GM12878 (cell line): ENCODE measurements around the gene TUBGCP3. TPM values are rescaled to one million over a fixed set of nuclear protein-coding genes. Genes with fewer than 3 reads are reported as not detected.

Experiments used
- ATAC-seq: fragments of 200-7000 bp; cut with Tn5 transposase; 3 replicates; pipeline ENCODE4 v1.9.1; 2020; ENCODE audit warnings: mild to moderate bottlenecking, moderate library complexity
- BruUV-seq: library from RNA; stranded (reverse); fragments of 400-500 nt; replicated peaks from 2 replicates; lab custom pipeline; 2021; lab: Mats Ljungman, UMichigan
- CTCF ChIA-PET: fragments of 300-600 bp; sonication (Branson Sonifier 250); formaldehyde crosslinking; extraction: SDS; loops from one replicate; lab custom pipeline; 2021; ENCODE audit warnings: inconsistent platforms; lab: Yijun Ruan, JAX
- POLR2A ChIA-PET: fragments of 350-600 bp; formaldehyde crosslinking; extraction: SDS; loops from one replicate; lab custom pipeline; 2021; ENCODE audit warnings: inconsistent platforms; lab: Charles Lee
- RAD21 ChIA-PET: fragments of 300-600 bp; sonication (Branson Sonifier 250); formaldehyde crosslinking; loops from one replicate; lab custom pipeline; 2023; ENCODE audit warnings: antibody characterized with exemption; ENCODE audit not compliant: unreplicated experiment; lab: Charles Lee
- SMC1A ChIA-PET: fragments of 300-600 bp; sonication (Branson Sonifier 250); formaldehyde crosslinking; loops from one replicate; lab custom pipeline; 2023; ENCODE audit not compliant: unreplicated experiment, uncharacterized antibody; lab: Charles Lee
- DNase-seq: peaks from one replicate; pipeline ENCODE4 v3.0.0-alpha.2; 2011; ENCODE audit warnings: low read depth, low spot score
- FAIRE-seq: peaks from 3 replicates; lab custom pipeline; 2011; peaks lifted over from hg19 to GRCh38; lab: Jason Lieb, UNC
- H2AFZ ChIP-seq: 2 replicates; pipeline ENCODE4 v1.6.0; 2011; ENCODE audit warnings: low read depth, low read length, control low read depth; ENCODE audit not compliant: control insufficient read depth
- H3K27ac ChIP-seq: 2 replicates; pipeline ENCODE4 v1.5.1; 2011; ENCODE audit warnings: control low read depth; ENCODE audit not compliant: control insufficient read depth, insufficient read depth
- H3K27me3 ChIP-seq, 2 experiments: replicated peaks in 1 of 2; 2 replicates each; pipeline versions ENCODE4 v1.6.0 to v1.6.1; 2011; ENCODE audit warnings: low read length in 1 of 2; ENCODE audit not compliant: control insufficient read depth in 2 of 2, insufficient read depth in 2 of 2
- H3K36me3 ChIP-seq, 2 experiments: 2 replicates each; pipeline ENCODE4 v1.5.1; 2011; ENCODE audit warnings: low read length in 1 of 2; ENCODE audit not compliant: control insufficient read depth in 2 of 2, insufficient read depth in 2 of 2
- H3K4me1 ChIP-seq: 2 replicates; pipeline ENCODE4 v1.6.1; 2011; ENCODE audit warnings: mild to moderate bottlenecking, low read length, moderate library complexity, mixed read lengths; ENCODE audit not compliant: control insufficient read depth, insufficient read depth
- H3K4me2 ChIP-seq: 2 replicates; pipeline ENCODE4 v1.6.0; 2011; ENCODE audit warnings: control low read depth; ENCODE audit not compliant: control insufficient read depth, insufficient read depth
- H3K4me3 ChIP-seq: fragments of 200-600 bp; sonication (generic); 2 replicates; pipeline ENCODE4 v1.5.1; 2016
- H3K79me2 ChIP-seq: 2 replicates; pipeline ENCODE4 v1.6.0; 2011; ENCODE audit warnings: low read length; ENCODE audit not compliant: control insufficient read depth, insufficient read depth
- H3K9ac ChIP-seq: 2 replicates; pipeline ENCODE4 v1.8.0; 2011; ENCODE audit warnings: low read length, control low read depth, mixed read lengths; ENCODE audit not compliant: control insufficient read depth, insufficient read depth
- H3K9me3 ChIP-seq: replicated peaks from 3 replicates; pipeline ENCODE4 v1.5.1; 2011; ENCODE audit warnings: mild to moderate bottlenecking, low read length; ENCODE audit not compliant: control insufficient read depth, insufficient read depth
- H4K20me1 ChIP-seq: 2 replicates; pipeline ENCODE4 v1.6.0; 2011; ENCODE audit not compliant: control insufficient read depth, insufficient read depth
- ATF3 ChIP-seq: IDR thresholded peaks from 2 replicates; pipeline ENCODE4 v1.6.1; 2011; ENCODE audit warnings: low read depth, mild to moderate bottlenecking, low read length, moderate library complexity, borderline replicate concordance; ENCODE audit errors: extremely low read depth
- BHLHE40 ChIP-seq, 2 experiments: fragments of 450-650 bp in 1 of 2; IDR thresholded peaks; 2 replicates each; pipeline ENCODE4 v1.6.1; 2011 to 2017; ENCODE audit warnings: low read depth in 2 of 2, borderline replicate concordance in 1 of 2, improper control_type of control experiment in 1 of 2, low read length in 1 of 2, mild to moderate bottlenecking in 1 of 2
- FOS ChIP-seq: IDR thresholded peaks from 3 replicates; pipeline ENCODE4 v1.6.1; 2011; ENCODE audit warnings: borderline replicate concordance; ENCODE audit not compliant: insufficient read length; ENCODE audit errors: extremely low read depth
- IRF3 ChIP-seq: fragments of 450-650 bp; IDR thresholded peaks from 2 replicates; pipeline ENCODE4 v1.6.1; 2014; ENCODE audit warnings: mild to moderate bottlenecking
- KAT2A ChIP-seq: conservative IDR thresholded peaks from 2 replicates; pipeline ENCODE4 v1.6.1; 2011; ENCODE audit warnings: low read depth, low read length; ENCODE audit not compliant: control insufficient read depth
- NFYA ChIP-seq: IDR thresholded peaks from 2 replicates; pipeline ENCODE4 v1.6.1; 2011; ENCODE audit warnings: low read depth, mild to moderate bottlenecking, low read length, improper control_type of control experiment, borderline replicate concordance
- PKNOX1 ChIP-seq: fragments of 450-650 bp; IDR thresholded peaks from 2 replicates; pipeline ENCODE4 v1.6.1; 2016; ENCODE audit warnings: mild to moderate bottlenecking
- SIN3A ChIP-seq: IDR thresholded peaks from 2 replicates; pipeline ENCODE4 v1.6.1; 2012; ENCODE audit warnings: low read depth, low read length, improper control_type of control experiment
- SREBF2 ChIP-seq: IDR thresholded peaks from 2 replicates; pipeline ENCODE4 v1.6.1; 2012; ENCODE audit warnings: mild to moderate bottlenecking, low read length
- SUPT20H ChIP-seq: IDR thresholded peaks from 2 replicates; pipeline ENCODE4 v1.6.1; 2011; ENCODE audit warnings: low read depth, mild to moderate bottlenecking, low read length, moderate library complexity, borderline replicate concordance; ENCODE audit not compliant: control insufficient read depth
- TAF1 ChIP-seq: IDR thresholded peaks from 2 replicates; pipeline ENCODE4 v1.6.1; 2011; ENCODE audit warnings: mild to moderate bottlenecking, low read depth, low read length, borderline replicate concordance
- TBL1XR1 ChIP-seq: IDR thresholded peaks from 2 replicates; pipeline ENCODE4 v1.6.1; 2012; ENCODE audit warnings: low read depth, low read length, improper control_type of control experiment
- WRNIP1 ChIP-seq: IDR thresholded peaks from 2 replicates; pipeline ENCODE4 v1.6.1; 2011; ENCODE audit warnings: low read depth, low read length, improper control_type of control experiment, borderline replicate concordance
- ZBTB40 ChIP-seq: fragments of 450-650 bp; IDR thresholded peaks from 2 replicates; pipeline ENCODE4 v1.6.1; 2016; ENCODE audit warnings: mild to moderate bottlenecking, moderate library complexity, borderline replicate concordance
- ZNF24 ChIP-seq: fragments of 450-650 bp; IDR thresholded peaks from 2 replicates; pipeline ENCODE4 v1.6.1; 2017; ENCODE audit warnings: antibody characterized with exemption, mild to moderate bottlenecking
- WGBS: methylation state at CpG from one replicate; pipeline ENCODE4 v1.1.6; 2016; ENCODE audit warnings: low lambda C conversion rate; ENCODE audit not compliant: insufficient replicate concordance, insufficient coverage; ENCODE audit errors: missing lambda C conversion rate; 5-methylcytosine and 5-hydroxymethylcytosine counted together
- in situ Hi-C: fragments of 300-500 bp; cut with MboI; formaldehyde crosslinking; loops from 9 replicates; pipeline ENCODE4 v1.14.3; 2018; ENCODE audit warnings: mixed read lengths
- intact Hi-C: fragments of 100-400 bp; cut with micrococcal nuclease; formaldehyde crosslinking; loops from one replicate; pipeline ENCODE4 v1.14.2; 2022; ENCODE audit not compliant: unreplicated experiment
- polyA plus RNA-seq, 11 experiments: library from polyadenylated mRNA; depleted of rRNA in 4 of 11; unstranded in 6 of 11; stranded (reverse) in 5 of 11; fragments of >200 nt; fragmentation: Nextera tagmentation in 4 of 11; fragmentation: Illumina TruSeq in 1 of 11; extraction: Ambion mirVana in 4 of 11; extraction: Trizol in 1 of 11; gene quantifications; 1 replicate in 1 of 11; 2 replicates in 10 of 11; pipeline versions ENCODE4 v1.2.1 to v1.2.3, GENCODE V29; 2011 to 2016; ENCODE audit warnings: inconsistent platforms in 2 of 11, missing spikeins in 2 of 11, low read depth in 1 of 11
- total RNA-seq, 4 experiments: library from RNA; depleted of rRNA in 3 of 4; stranded (reverse); fragments of >200 nt in 3 of 4; fragmentation: Illumina TruSeq in 1 of 4; extraction: Trizol in 1 of 4; gene quantifications; 2 replicates each; pipeline versions ENCODE4 v1.2.1 to v1.2.3, GENCODE V29; 2013 to 2021

TUBGCP3 gene
- total and polyA plus RNA-seq, 10 of the 15 experiments (the other 5 are each of a cell fraction or from before 2014, with no cell fraction given), result 4.0 to 34.0 (median 22.6) TPM

GRCh38 chr13:112464720-112465119, 123.2 kb downstream of the TUBGCP3 start:
- in situ Hi-C loops (no loop called here), intact Hi-C loops (no loop called here)
- Histone ChIP-seq H3K4me1 (no peaks in the 10 kb centered on the region), H3K79me2 (no peaks in the 10 kb centered on the region), H3K4me2 (no peak overlapping the region), H3K27ac (no peak overlapping the region), H4K20me1 (no peaks in the 10 kb centered on the region), H3K36me3 (no peaks in the 10 kb centered on the region), H2AFZ (no peak overlapping the region), H3K27me3 (no peaks in the 10 kb centered on the region), H3K4me3 (no peak overlapping the region), H3K9ac (no peak overlapping the region), H3K9me3 (no peaks in the 10 kb centered on the region; the same call in 2 of the 3 replicates)
- RAD21 ChIA-PET, result no interaction called here
- DNase-seq, result no peak
- no peak for ATAC-seq
- POLR2A ChIA-PET, result no interaction called here
- BruUV-seq, result no TSS peak
- CTCF ChIA-PET, result interaction anchor here (0.6 kb wide), 1 partner anchor 141 kb away, joined by 3 read pairs; no protein-coding TSS in a partner anchor
- SMC1A ChIA-PET, result no interaction called here
- FAIRE-seq, result no peak
- TF ChIP-seq KAT2A (no peak), PKNOX1 (no peak), FOS (no peak), BHLHE40 (IDR thresholded peaks at IDR 0.05; ENCODE audit: borderline replicate concordance in 1 of 2, low read depth in 2 of 2, low read length in 1 of 2) (no peak), ZBTB40 (no peak), IRF3 (no peak), SUPT20H (no peak), WRNIP1 (no peak), TBL1XR1 (no peak), ATF3 (no peak), NFYA (no peak), SREBF2 (no peak), ZNF24 (no peak), TAF1 (no peak), SIN3A (no peak)
- WGBS, result 62% methylated on average over 14 of the region's 14 CpGs
